ENCODE results near the gene RABGGTA.
"Not testable (repeated sequence)": the region's sequence is repeated elsewhere in the genome, so short reads cannot be mapped to it uniquely, and the experiment has no call there.

GRCh38 chr14:24216876-24217275, 54.5 kb downstream of the RABGGTA start:
- TF ChIP-seq BHLHE40 (IDR thresholded peaks at IDR 0.05; ENCODE audit: borderline replicate concordance); SP1 (IDR thresholded peaks at IDR 0.05); PKNOX1 (IDR thresholded peaks at IDR 0.05); HDGF (IDR thresholded peaks at IDR 0.05; ENCODE audit: borderline replicate concordance); ELF4 (IDR thresholded peaks at IDR 0.05); ZNF384 (IDR thresholded peaks at IDR 0.05); L3MBTL2 (conservative IDR thresholded peaks at IDR 0.05): not testable (repeated sequence)

All from HEK293T (cell line).